Thyroid gland (tissue), 4 donors: Measurements from ENCODE around the gene SLCO3A1. TPM values are rescaled to one million over a fixed set of nuclear protein-coding genes. Genes with fewer than 3 reads are reported as not detected.

Experiments
- DNase-seq, 2 donors: peaks; one replicate each; pipeline ENCODE4 v3.0.0-alpha.2; 2019
- H3K27ac ChIP-seq, 3 donors: fragments of 200-600 bp; sonication (generic); 1 replicate in 2 of 3; 2 replicates in 1 of 3; pipeline ENCODE4 v1.5.1; 2016 to 2019; ENCODE audit warnings: mild to moderate bottlenecking in 1 of 3, moderate library complexity in 1 of 3
- H3K27me3 ChIP-seq: fragments of 200-600 bp; sonication (generic); one replicate; pipeline ENCODE4 v1.5.1; 2019
- H3K36me3 ChIP-seq, 2 donors: fragments of 200-600 bp; sonication (generic); one replicate each; pipeline ENCODE4 v1.5.1; 2016 to 2019
- H3K4me1 ChIP-seq, 2 donors: fragments of 200-600 bp; sonication (generic); one replicate each; pipeline ENCODE4 v1.5.1; 2017 to 2019
- H3K4me3 ChIP-seq, 3 donors: fragments of 200-600 bp; sonication (generic); replicated peaks in 1 of 3; 1 replicate in 2 of 3; 2 replicates in 1 of 3; pipeline ENCODE4 v1.5.1; 2016; ENCODE audit warnings: mild to moderate bottlenecking in 1 of 3
- H3K9me3 ChIP-seq: fragments of 200-600 bp; sonication (generic); one replicate; pipeline ENCODE4 v1.5.1; 2017
- POLR2A ChIP-seq, 2 donors: fragments of 450-650 bp; IDR thresholded peaks; one replicate each; pipeline ENCODE4 v1.6.1; 2017; ENCODE audit warnings: antibody characterized with exemption in 2 of 2, mild to moderate bottlenecking in 2 of 2, moderate library complexity in 1 of 2
- WGBS, 2 donors: methylation state at CpG; one replicate each; pipeline ENCODE4 v1.1.5; 2017; 5-methylcytosine and 5-hydroxymethylcytosine counted together
- intact Hi-C: fragments of 100-400 bp; cut with DNase I; formaldehyde crosslinking; loops from one replicate; pipeline ENCODE4 v1.15.1; 2023
- total RNA-seq, 4 donors: library from RNA; depleted of rRNA; stranded (reverse); fragments of >200 nt; gene quantifications; one replicate each; pipeline ENCODE4 v1.2.3, GENCODE V29; 2016
- TF ChIP-seq, protein P1 (sequence below), 6 experiments: fragments of 200-600 bp in 3 of 6; fragments of 450-650 bp in 3 of 6; sonication (generic) in 3 of 6; IDR thresholded peaks; one replicate each; pipeline ENCODE4 v1.5.1; 2016 to 2019; ENCODE audit warnings: antibody characterized with exemption in 6 of 6, mild to moderate bottlenecking in 2 of 6, inconsistent platforms in 1 of 6, moderate library complexity in 1 of 6

SLCO3A1 gene
- total RNA-seq, 4 donors from 2014 or later: 23.3 to 31.4 (median 28.0) TPM

DNA sequence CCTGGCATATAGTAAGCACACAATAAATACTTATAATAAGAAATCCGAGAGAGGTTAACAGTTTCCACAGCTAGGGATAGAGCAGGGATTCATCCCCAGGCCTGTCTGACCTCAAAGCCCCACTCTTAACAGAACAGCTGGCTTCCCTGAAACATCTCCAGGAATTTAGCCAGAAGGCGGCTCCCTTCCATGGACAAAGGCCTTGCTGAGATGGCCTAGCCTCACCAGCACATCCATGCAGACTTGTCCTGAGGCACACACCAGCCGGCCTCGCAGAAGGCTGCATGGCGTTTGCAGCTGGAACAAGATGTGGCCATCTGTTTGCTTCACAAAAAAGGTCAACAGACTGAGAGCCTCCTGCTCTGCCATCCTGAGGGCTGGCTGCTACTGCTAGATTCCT, 245.4 kb downstream of the SLCO3A1 start:
- Histone ChIP-seq H3K9me3 (no peaks in the 10 kb centered on the region), H3K27me3 (no peaks in the 10 kb centered on the region), H3K27ac (no peak overlapping the region), H3K4me1 (no peaks in the 10 kb centered on the region), H3K4me3 (no peak overlapping the region), H3K36me3 (no peaks in the 10 kb centered on the region)
- no peak for TF ChIP-seq POLR2A (IDR thresholded peaks at IDR 0.05)
- TF ChIP-seq, protein P1, sequence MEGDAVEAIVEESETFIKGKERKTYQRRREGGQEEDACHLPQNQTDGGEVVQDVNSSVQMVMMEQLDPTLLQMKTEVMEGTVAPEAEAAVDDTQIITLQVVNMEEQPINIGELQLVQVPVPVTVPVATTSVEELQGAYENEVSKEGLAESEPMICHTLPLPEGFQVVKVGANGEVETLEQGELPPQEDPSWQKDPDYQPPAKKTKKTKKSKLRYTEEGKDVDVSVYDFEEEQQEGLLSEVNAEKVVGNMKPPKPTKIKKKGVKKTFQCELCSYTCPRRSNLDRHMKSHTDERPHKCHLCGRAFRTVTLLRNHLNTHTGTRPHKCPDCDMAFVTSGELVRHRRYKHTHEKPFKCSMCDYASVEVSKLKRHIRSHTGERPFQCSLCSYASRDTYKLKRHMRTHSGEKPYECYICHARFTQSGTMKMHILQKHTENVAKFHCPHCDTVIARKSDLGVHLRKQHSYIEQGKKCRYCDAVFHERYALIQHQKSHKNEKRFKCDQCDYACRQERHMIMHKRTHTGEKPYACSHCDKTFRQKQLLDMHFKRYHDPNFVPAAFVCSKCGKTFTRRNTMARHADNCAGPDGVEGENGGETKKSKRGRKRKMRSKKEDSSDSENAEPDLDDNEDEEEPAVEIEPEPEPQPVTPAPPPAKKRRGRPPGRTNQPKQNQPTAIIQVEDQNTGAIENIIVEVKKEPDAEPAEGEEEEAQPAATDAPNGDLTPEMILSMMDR (IDR thresholded peaks at IDR 0.05): no peak
- 88 to 95% methylated on average over 5 of the region's 5 CpGs for WGBS, 2 donors
- intact Hi-C loops: loop anchor here (10.0 kb wide), 1 partner anchor 616 kb away; no protein-coding TSS in a partner anchor
- no peak for DNase-seq

DNA sequence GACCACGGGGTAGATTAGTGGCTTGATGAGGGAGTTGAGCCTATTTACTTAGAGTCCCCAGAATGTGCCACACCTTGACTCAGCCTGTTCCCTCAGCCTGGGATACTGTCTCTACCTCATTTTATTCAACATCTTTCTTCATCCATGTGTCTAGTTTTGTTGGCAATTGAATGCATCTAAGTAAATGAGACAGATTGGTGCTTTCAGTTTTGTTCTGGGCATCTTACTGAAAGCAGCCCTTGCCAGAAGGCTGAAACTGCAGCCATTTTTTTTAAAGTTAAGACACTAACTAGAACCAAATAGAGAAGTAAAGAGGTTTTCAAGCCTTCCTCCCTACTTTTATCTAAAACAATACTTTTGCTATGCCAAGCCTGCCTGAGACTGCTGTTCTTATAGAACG, 246.8 kb downstream of the SLCO3A1 start:
- H3K36me3 ChIP-seq: no peaks in the 10 kb centered on the region
- intact Hi-C loops: no loop called here
- H3K27ac ChIP-seq: no peak overlapping the region
- H3K27me3 ChIP-seq: no peaks in the 10 kb centered on the region
- H3K4me3 ChIP-seq: no peak overlapping the region
- no peak for TF ChIP-seq POLR2A (IDR thresholded peaks at IDR 0.05)
- TF ChIP-seq, protein P1 (IDR thresholded peaks at IDR 0.05): no peak
- no peaks in the 10 kb centered on the region for H3K9me3 ChIP-seq
- 92 to 98% methylated on average over 2 of the region's 2 CpGs for WGBS, 2 donors
- DNase-seq: no peak
- no peaks in the 10 kb centered on the region for H3K4me1 ChIP-seq

DNA sequence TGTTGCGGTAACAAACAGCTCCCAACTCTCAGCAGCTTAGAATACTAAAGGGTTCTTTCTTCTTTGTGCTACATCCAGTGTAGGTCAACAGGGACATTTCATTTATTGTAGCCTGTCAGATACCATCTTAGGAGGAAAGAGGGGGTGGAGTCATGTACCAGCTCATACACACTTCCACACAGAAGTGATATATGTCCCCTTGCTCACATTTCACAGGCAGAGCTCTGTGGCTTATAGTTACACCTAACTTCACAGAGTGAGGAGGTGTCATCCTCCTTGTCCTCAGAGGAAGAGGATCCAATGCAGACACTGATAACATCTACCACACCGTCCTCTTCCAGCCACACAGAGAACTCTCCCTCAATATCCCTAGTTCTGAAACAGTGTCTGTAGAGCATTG, 247.2 kb downstream of the SLCO3A1 start:
- intact Hi-C loops: no loop called here
- no peak for DNase-seq
- no peak overlapping the region for H3K27ac ChIP-seq
- no peaks in the 10 kb centered on the region for H3K27me3 ChIP-seq
- H3K36me3 ChIP-seq: no peaks in the 10 kb centered on the region
- whole genome bisulfite sequencing, 2 donors: 92 to 93% methylated on average over 2 of the region's 2 CpGs
- H3K9me3 ChIP-seq: no peaks in the 10 kb centered on the region
- H3K4me3 ChIP-seq: no peak overlapping the region
- no peaks in the 10 kb centered on the region for H3K4me1 ChIP-seq
- TF ChIP-seq, protein P1 (IDR thresholded peaks at IDR 0.05): no peak
- no peak for TF ChIP-seq POLR2A (IDR thresholded peaks at IDR 0.05)

- H3K36me3 ChIP-seq: no peaks in the 10 kb centered on the region
- intact Hi-C loops: no loop called here
- no peaks in the 10 kb centered on the region for H3K9me3 ChIP-seq
- no peak for DNase-seq
- no peaks in the 10 kb centered on the region for H3K4me1 ChIP-seq
- H3K27me3 ChIP-seq: no peaks in the 10 kb centered on the region
- no peak for TF ChIP-seq POLR2A (IDR thresholded peaks at IDR 0.05)
- TF ChIP-seq, protein P1 (IDR thresholded peaks at IDR 0.05): no peak
- no peak overlapping the region for H3K4me3 ChIP-seq
- WGBS, 2 donors: 91 to 93% methylated on average over 9 of the region's 9 CpGs
- H3K27ac ChIP-seq: no peak overlapping the region
Observed at GRCh38 chr15:92101708-92102394, 248.3 kb downstream of the SLCO3A1 start.

- Histone ChIP-seq H3K36me3 (no peaks in the 10 kb centered on the region), H3K9me3 (no peaks in the 10 kb centered on the region), H3K4me3 (no peak overlapping the region), H3K27me3 (no peaks in the 10 kb centered on the region), H3K27ac (no peak overlapping the region), H3K4me1 (no peaks in the 10 kb centered on the region)
- no peak for DNase-seq
- intact Hi-C loops: no loop called here
- no peak for TF ChIP-seq POLR2A (IDR thresholded peaks at IDR 0.05)
- TF ChIP-seq, protein P1 (IDR thresholded peaks at IDR 0.05): no peak
- WGBS, 2 donors: 92 to 100% methylated on average over 2 of the region's 2 CpGs
Observed at GRCh38 chr15:92102395-92102755, 248.9 kb downstream of the SLCO3A1 start.
